Lower leg skin (tissue), 4 donors: ENCODE results near the gene NSUN3. TPM values are rescaled to one million over a fixed set of nuclear protein-coding genes. Genes with fewer than 3 reads are reported as not detected.
"Not testable (repeated sequence)": the region's sequence is repeated elsewhere in the genome, so short reads cannot be mapped to it uniquely, and the experiment has no call there.

ENCODE experiments used
- DNase-seq, 2 donors: peaks; one replicate each; pipeline ENCODE4 v3.0.0-alpha.2; 2019; ENCODE audit warnings: low spot score in 2 of 2
- H3K4me3 ChIP-seq: fragments of 200-600 bp; sonication (generic); 2 replicates; pipeline ENCODE4 v1.5.1; 2017; ENCODE audit warnings: mild to moderate bottlenecking, low read depth; ENCODE audit not compliant: poor library complexity, severe bottlenecking
- CTCF ChIP-seq, 3 donors: fragments of 450-650 bp; IDR thresholded peaks; one replicate each; pipeline ENCODE4 v1.5.1; 2016; ENCODE audit warnings: antibody characterized with exemption in 3 of 3, mild to moderate bottlenecking in 3 of 3, moderate library complexity in 2 of 3
- POLR2A ChIP-seq, 2 donors: fragments of 450-650 bp; IDR thresholded peaks; one replicate each; pipeline ENCODE4 v1.6.1; 2016 to 2017; ENCODE audit warnings: antibody characterized with exemption in 2 of 2, mild to moderate bottlenecking in 1 of 2, moderate library complexity in 1 of 2
- WGBS, 2 donors: methylation state at CpG; one replicate each; pipeline ENCODE4 v1.1.5; 2018; 5-methylcytosine and 5-hydroxymethylcytosine counted together
- intact Hi-C: fragments of 100-400 bp; cut with DNase I; formaldehyde crosslinking; loops from one replicate; pipeline ENCODE4 v1.15.0; 2023; ENCODE audit warnings: low total_unique reads
- total RNA-seq, 4 donors: library from RNA; depleted of rRNA; stranded (reverse); fragments of >200 nt; gene quantifications; one replicate each; pipeline ENCODE4 v1.1.0, GENCODE V29; 2016

NSUN3 gene
- total RNA-seq, 4 donors from 2014 or later, result 5.1 to 14.1 (median 8.6) TPM

- TF ChIP-seq CTCF (IDR thresholded peaks at IDR 0.05), result no peak
- TF ChIP-seq POLR2A (IDR thresholded peaks at IDR 0.05), result no peak
- WGBS, 2 donors, result 71 to 79% methylated on average over 4 of the region's 4 CpGs
- no peak overlapping the region for H3K4me3 ChIP-seq
- no peak for DNase-seq
- intact Hi-C loops, result no loop called here
Observed at GRCh38 chr3:94101860-94102259, 39.0 kb downstream of the NSUN3 start.

- WGBS, 2 donors, result 63 to 69% methylated on average over 5 of the region's 5 CpGs
- TF ChIP-seq POLR2A (IDR thresholded peaks at IDR 0.05), result no peak
- TF ChIP-seq CTCF (IDR thresholded peaks at IDR 0.05), result no peak
- DNase-seq, result no peak
- intact Hi-C loops, result no loop called here
- no peak overlapping the region for H3K4me3 ChIP-seq
Observed at GRCh38 chr3:94106268-94106667, 43.4 kb downstream of the NSUN3 start.

GRCh38 chr3:94110232-94110631 lies 47.4 kb downstream of the NSUN3 start:
- intact Hi-C loops, DNase-seq, H3K4me3 ChIP-seq: not testable (repeated sequence)

GRCh38 chr3:94110854-94111253 lies 48.0 kb downstream of the NSUN3 start:
- H3K4me3 ChIP-seq, result no peak overlapping the region
- DNase-seq, result no peak
- intact Hi-C loops, result no loop called here
- no peak for TF ChIP-seq POLR2A (IDR thresholded peaks at IDR 0.05)
- no peak for TF ChIP-seq CTCF (IDR thresholded peaks at IDR 0.05)

GRCh38 chr3:94114666-94115065 lies 51.8 kb downstream of the NSUN3 start:
- TF ChIP-seq CTCF (IDR thresholded peaks at IDR 0.05) (no peak), POLR2A (IDR thresholded peaks at IDR 0.05) (no peak)
- WGBS, 2 donors, result 68 to 78% methylated on average over 5 of the region's 5 CpGs
- H3K4me3 ChIP-seq, result no peak overlapping the region
- intact Hi-C loops, result no loop called here
- no peak for DNase-seq

- TF ChIP-seq CTCF (IDR thresholded peaks at IDR 0.05) (no peak), POLR2A (IDR thresholded peaks at IDR 0.05) (no peak)
- no peak for DNase-seq
- 43 to 47% methylated on average over 6 of the region's 6 CpGs for WGBS, 2 donors
- H3K4me3 ChIP-seq, result no peak overlapping the region
- intact Hi-C loops, result no loop called here
Observed at GRCh38 chr3:94115482-94115881, 52.6 kb downstream of the NSUN3 start.
